ENCODE results near the gene ANKDD1B.
"Not testable (repeated sequence)": the region's sequence is repeated elsewhere in the genome, so short reads cannot be mapped to it uniquely, and the experiment has no call there.

The ANKDD1B gene

DNA sequence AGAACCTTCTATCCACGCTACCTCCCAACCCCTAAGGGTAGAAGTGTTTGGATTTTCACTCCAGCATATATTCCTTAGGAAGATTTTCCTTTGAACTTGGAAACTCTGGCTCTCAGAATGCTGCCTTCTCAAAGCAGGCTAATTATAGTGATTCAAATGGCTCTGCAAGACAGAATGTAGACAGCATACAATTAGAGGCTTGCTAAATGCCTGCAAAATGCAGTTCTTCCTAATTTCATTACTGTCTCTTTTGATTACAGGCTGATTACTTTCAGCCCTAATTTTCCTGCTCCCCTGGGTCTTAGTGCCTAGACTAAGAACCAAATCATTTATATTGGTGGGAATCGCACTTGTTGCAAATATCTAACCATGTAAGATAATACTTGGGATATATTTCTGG lies 50.8 kb downstream of the ANKDD1B start:
- no peak for DNase-seq (ENCODE audit: low read depth)

DNA sequence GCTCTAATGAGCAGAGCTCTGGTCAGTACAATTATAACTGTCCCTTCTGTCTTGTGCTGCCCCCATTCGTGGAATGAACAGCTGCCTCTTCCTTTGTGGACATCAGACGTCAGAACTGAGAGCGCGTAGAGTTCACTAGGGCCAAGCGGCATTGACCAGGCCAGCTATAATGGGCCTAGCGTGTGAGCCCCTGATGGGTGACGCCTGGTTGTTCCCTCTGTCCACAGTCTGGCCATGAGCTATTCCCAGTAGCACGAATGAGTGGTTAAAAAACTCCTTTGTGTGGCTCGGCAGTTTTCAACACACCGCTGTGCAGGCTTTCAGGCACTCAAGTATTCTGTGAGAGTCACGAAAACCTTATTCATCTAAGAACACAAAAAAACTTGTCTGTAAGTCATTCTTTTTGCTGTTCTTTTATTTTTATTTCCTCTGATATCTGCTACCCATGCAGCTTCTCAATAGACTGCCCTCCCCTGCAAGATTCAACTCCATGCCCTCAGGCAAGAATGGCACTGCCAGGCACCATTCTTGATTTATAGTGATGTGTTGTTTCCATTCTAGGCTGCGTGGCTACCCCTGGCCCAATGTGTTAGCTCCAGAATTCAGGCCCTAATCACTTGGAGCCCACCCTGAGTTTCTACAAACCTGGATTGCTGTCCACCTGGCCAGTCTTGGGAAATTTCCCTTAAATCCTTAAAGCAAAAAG lies 52.5 kb downstream of the ANKDD1B start:
- DNase-seq (ENCODE audit: low read depth): no peak

DNA sequence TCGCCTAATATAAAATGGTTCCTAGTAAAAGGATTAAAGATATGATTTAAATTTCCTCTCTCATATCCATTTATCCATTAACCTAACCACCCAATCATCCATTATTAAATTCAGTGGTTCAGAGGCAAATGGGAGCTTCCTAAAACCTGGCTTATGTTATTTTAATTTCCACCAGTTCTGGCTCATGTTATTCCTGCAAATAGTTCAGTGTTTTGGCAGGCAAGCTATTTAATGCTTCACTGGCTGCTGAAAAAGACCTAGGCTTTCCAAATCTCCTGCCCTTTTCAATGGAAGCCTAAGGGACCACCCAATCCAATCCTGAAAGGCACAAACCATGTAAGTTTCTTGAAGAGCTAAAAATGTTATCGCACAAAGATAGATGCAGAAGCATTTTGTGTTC lies 53.7 kb downstream of the ANKDD1B start:
- DNase-seq (ENCODE audit: low read depth): no peak

DNA sequence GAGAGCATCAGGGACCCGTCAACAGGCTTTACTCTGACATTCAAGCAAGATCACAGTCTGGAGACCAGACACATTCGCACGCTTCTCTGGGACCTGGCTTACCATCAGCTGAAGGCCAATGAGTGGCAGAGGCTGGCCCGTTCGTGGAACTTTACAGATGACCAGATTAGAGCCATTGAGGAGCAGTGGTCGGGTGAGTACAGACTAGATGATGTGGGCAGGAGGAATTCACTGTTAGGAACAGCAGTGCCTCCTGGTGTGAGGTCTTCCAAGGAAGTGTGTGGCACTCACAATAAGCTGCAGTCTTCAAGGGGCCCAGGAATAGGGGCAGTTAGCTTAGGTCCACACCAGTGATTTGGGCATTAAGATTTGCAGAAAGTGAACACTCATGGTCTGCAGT lies 55.5 kb downstream of the ANKDD1B start:
- DNase-seq (ENCODE audit: low read depth): no peak

DNA sequence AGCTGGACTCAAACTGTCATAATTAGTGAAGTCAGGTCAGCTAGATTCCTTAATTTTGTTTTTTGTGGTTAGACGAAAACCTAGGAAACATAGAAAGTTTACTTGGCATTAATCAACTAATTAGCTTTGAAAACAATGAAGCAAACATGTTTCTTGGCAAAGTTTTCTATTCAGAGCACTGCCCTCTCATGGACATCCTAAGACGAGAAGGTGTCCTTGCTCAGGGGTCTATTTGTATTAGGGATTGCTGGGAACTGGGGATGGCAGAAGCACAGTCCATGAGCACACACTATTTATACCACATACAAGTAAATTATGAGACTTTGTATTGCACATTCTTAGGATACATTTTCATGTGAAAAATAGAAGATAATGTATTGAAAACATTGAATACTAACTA lies 56.3 kb downstream of the ANKDD1B start:
- DNase-seq (ENCODE audit: low read depth): no peak

DNA sequence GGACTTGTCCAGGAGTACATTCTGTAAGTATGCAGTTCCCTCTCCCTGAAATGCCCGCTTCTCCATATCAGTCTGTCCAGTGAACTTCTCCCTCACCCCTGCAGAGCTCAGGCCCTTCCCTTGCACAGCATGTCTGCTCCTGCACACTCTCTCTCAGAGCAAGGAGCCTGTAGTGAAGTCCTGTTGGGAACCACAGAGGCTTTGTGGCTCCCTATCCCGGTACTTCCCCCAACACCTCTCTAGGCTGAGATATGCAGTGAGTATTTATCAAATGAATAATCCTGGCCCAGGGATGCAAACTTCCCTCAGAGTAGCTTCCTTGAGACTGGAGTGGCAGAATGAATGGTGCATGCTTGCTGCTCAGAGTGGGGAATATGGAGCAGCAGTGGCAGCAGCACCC lies 57.2 kb downstream of the ANKDD1B start:
- no peak for DNase-seq (ENCODE audit: low read depth)

DNA sequence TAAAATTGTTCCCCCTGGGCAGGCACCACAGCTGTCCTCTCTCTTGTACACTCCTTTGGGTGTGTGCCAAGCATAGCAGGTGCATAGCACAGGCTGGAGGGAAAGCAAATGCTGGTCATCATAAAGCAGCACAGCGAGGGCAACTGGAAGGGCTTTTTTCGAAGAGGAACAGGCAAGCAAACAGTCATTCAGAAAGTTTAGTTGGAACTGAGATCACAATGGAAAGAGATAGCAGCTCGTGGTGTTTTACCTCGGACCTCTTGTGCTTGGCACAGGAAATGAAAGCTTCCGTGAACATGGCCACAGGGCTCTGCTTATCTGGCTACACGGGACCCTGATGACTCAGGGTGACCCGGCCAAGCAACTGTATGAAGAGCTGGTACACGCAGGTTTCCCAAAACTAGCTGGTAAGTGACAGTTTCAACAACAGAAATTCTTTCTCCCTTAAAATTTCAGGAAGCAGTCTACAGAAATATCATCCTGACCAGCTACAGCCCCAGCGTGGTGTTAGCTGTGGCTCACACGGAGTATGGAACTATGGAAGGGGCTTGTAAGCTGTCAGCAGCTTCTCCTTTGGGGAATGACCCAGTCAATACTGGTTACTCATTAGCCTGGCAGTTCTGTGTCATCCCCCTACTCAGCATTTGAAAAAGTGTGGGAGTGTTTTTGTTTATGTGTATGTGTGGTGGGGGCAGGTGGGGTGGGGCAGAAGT lies 57.9 kb downstream of the ANKDD1B start:
- no peak for DNase-seq (ENCODE audit: low read depth)

DNA sequence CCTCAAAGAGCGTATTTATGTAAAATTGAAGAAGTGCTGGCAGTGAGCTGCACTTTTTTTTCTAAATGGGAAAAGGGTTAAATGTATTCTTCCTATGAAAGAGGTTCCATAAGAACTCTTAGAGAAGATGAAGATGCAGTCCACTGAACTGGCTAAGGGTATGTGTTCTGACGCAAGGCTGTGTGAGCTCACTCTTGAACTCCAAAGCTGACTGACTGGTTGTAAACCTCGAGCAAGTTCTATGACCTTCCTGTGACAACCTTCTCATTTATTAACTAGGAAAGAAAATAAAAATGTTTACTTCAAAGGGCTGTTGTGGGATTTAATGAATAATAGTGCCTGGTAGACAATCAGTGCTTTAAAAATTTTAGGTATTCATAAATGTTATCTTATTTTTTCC lies 59.3 kb downstream of the ANKDD1B start:
- no peak for DNase-seq (ENCODE audit: low read depth)

DNA sequence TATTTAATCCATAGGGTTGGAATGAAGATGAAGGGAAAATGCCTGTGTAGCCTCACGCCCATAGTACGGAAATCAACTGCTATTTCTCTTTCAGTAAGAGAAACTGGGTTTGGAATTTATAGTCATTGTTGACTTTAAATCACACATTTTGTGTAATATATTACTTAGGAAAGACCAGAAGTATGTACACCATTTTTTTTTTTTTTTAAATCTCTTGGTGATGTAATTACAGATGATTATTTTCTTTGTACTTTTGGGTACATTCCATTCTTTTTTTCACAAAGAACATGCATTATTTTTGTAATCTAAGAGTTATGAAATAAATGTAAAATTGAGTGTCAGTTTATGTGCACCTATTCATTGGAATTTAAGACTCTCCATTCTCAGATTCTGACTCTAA lies 60.3 kb downstream of the ANKDD1B start:
- DNase-seq (ENCODE audit: low read depth): no peak

DNA sequence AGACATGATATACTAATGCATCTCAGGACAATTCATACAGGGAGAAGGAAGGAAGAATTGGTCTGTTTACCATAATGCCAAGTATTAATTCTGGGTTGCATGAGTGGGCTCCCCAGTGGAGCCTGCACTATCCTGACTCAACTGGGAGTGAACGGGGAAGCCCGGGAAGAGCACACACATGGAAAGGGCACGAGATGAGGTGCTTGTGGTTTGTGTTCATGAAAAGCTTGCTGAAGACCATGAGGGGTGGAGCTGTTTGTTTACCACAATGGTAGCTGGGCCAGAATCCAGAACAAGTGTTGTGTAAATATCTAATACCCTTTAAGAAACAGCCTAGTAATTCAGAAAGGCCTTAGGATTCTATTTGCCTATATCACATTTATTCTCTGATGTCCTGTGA lies 61.4 kb downstream of the ANKDD1B start:
- no peak for DNase-seq (ENCODE audit: low read depth)

DNA sequence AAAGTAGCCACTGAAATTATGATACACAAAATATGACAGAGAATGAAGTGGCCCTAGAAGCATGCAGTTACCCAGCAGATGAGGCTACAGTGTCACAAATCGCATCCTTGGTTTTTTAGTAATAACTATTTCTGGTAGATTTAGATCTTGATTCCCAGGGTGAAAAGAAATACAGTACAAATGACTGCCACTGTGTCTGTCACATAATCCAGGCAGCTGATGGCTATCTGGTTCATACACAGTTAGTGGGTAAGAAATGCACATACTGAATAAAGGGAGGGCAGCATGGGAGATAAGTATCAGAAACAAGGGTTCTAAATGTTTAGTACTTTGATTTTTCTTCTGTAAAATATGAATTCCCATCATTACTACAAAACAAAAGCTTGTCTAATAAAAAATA lies 64.5 kb downstream of the ANKDD1B start:
- no peak for DNase-seq (ENCODE audit: low read depth)

DNA sequence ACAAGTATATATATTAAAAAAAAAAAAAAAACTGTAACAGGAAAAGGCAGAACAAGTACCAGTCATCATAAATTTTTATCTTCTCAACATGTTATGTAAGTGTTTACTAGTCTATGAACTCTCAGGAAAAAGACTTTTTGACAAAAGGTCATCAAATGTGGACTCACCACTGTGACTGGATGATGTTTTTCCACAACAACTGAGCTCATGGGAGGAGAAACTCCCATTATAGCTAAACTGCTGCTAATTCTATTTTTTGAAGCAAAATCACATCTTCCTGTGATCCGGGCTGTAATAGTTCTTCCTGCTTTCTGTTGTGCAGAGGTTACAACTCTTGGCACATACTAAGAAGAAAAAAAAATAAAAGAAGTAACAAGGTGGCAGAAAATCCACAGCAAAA lies 66.4 kb downstream of the ANKDD1B start:
- no peak for DNase-seq (ENCODE audit: low read depth)

DNA sequence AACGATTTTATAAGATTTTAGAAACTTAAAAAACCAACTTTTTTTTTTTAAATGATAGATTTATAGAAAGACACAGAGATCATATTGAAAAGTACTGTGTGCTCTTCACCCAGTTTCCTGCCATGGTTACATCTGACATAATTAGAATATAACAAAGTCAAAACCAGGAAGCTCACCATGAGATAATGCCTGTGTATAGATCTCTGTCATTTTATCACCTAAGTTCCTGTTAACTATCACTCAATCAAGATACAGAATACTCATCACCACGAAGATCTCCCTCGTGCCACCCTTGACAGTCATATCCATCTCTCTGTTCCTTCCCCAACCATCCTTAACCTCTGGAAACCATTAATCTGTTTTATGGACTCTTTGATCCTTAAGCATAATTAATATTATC lies 66.9 kb downstream of the ANKDD1B start:
- DNase-seq (ENCODE audit: low read depth): no peak

DNA sequence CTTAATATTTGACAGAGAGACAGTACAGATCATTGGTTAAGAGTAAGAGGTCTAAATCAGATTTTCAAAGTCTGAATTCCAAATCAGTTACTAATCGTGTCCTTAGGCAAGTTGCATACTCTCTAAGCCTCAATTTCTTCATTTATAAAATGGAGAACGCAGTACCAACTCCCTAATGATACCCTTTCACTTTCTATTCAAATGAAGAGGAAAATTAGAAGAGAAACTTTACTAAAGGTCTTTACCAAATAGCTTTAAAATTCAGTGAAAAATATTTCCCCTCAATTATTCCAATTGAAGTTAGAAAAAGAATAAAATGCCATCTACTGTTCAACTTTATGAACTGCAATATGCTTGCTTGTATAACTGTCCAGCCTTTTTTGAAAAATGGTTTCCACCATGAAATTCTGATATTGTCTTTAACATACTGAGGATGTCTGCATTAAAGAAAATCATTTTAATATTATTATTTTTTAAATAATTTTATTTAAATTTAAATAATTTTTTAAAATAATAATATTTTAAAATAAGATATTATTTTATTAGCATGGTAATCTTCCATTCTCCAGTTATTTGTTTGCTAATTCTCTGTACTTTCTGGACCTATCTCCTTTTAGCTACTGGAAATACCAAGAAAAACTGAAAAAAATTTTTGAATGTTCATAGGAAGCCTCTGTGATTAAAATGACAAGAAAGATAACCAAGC lies 70.0 kb downstream of the ANKDD1B start:
- DNase-seq (ENCODE audit: low read depth): no peak

DNA sequence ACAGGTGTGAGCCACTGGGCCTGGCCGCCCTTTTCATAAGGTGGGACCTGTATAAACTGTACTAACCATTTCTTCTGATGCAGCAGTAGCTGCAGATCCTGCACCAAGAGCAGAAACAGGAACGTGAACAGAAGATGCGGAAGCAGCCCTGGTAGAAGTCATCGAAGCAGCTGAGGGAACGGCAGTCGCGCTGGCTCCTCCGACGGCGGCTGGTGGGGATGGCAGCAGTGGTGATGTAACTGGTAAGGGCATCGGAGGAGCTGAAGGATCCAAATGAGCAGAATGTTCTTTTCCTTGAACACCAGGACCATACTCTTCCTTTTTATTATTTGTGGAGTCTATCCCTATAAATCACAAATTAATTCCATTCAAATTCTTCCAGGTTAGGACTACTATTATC lies 73.9 kb downstream of the ANKDD1B start:
- no peak for DNase-seq (ENCODE audit: low read depth)

DNA sequence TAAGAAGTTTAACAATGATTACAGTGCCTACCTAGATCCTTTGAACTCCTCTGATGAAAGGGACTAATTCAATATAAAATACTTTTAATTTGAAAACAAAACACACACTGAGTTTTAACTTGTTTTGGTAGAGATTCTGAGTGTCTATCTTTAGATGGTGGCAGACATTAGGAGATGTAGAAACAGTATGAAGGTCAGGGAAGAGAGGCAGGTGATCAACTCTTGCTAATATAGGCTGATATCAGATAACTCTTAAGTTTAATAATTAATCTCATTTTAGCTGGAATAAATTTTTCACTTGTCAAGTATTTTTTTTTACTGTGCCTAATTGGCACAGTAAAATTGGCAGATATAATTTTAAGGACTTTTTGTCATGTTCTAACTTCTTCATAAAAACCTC lies 75.2 kb downstream of the ANKDD1B start:
- no peak for DNase-seq (ENCODE audit: low read depth)

DNA sequence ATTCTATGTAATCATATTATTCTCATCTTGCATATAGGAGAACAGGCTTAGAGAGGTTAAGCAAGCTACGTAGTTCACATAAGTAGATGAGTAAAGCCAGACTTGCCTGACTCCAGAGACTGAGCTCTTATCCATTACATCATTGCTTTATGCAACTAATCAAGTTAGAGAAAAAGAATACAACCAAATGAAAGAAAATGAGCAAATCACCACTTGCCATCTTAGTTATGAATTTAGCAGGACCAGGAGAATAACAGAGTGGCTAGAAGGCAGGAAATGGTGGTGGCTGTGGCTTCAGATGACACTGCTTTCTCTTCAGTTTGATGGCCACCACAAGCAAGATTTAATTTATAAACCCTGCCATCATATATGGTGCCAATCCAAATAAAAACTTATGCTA lies 79.4 kb downstream of the ANKDD1B start:
- DNase-seq (ENCODE audit: low read depth): no peak

DNA sequence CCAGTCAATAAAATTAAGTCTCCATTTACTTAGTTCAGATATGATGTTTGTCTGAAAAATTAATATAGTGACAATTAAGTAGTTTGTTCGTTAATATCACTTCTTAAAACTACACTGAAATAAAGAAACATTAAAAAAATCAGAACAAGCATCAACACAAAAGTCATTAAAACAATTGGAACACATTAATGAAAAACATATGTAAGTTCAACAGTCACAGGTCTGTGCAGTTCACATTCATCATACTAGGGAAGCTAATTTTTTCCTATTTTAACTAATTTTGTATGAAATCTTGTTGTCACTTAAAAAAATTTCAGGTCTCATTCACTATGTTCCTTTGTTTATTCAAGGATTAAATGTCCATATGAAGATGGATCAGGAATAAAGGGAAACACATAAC lies 83.5 kb downstream of the ANKDD1B start:
- no peak for DNase-seq (ENCODE audit: low read depth)

DNA sequence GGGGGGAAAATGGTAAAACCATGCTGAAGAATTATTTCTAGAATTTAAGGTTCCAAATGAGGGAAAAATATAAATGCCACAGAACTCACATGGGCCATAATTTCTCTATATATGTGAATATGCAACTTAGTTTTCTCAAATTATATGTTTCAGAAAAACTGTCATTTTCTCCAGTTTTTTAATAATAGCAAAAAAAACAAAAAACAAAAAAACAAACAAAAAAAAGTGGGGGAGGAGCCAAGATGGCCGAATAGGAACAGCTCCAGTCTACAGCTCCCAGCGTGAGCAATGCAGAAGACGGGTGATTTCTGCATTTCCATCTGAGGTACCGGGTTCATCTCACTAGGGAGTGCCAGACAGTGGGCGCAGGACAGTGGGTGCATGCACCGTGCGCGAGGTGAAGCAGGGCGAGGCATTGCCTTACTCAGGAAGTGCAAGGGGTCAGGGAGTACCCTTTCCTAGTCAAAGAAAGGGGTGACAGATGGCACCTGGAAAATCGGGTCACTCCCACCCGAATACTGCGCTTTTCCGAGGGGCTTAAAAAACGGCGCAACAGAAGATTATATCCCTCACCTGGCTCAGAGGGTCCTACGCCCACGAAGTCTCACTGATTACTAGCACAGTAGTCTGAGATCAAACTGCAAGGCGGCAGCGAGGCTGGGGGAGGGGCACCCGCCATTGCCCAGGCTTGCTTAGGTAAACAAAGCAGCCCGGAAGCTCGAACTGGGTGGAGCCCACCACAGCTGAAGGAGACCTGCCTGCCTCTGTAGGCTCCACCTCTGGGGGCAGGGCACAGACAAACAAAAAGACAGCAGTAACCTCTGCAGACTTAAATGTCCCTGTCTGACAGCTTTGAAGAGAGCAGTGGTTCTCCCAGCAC lies 84.5 kb downstream of the ANKDD1B start:
- not testable (repeated sequence) for DNase-seq (ENCODE audit: low read depth)

DNA sequence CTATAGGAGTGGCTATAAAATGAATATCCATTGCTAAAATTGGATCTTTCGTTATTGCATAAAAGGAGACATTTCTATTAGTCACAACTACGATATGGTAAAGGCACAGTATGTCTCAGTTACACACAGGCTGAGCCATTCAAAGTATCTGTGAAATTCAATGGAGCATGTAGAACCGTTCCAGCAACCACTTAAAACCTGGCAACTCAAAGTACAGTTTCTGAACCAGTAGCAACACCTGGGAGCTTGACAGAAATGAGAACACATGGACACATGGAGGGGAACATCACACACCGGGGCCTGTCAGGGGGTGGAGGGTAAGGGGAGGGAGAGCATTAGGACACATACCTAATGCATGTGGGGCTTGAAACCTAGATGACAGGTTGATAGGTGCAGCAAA lies 90.6 kb downstream of the ANKDD1B start:
- no peak for DNase-seq (ENCODE audit: low read depth)

DNA sequence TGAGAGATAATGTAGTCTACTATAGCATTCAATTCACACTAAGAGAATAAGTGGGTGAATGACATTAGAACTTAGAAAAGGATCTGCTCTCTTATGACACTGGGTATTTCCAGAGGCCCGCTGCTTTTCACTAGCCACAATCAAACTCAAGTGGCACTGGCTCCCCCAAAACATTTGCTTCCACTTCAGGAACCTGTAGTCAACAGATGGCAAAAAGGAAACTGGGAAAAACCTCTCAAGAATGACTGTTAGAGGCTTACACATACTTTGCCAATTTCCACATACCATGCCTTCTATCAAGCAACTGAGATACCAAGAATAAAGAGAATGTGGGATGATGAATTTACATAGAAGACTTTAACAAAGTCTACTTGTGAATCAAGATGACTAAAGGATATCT lies 94.8 kb downstream of the ANKDD1B start:
- DNase-seq (ENCODE audit: low read depth): no peak

DNA sequence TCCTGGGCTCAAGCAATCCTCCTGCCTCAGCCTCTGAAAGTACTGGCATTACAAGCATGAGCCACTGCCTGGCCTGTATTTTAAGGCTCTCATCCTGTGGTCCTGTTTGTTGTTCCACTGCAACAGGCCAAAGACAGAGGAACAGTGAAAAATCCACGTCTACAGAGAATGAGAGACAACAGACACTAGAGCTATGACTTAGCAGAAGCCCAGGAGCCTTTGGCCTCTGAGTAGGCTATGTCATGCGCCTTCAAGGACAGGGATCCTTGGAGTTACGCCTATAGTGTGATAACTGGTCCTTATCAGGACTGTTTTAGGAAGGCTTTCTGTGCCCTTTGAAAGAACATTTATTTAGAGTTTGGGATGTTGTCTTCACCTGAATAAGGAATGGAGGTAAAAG lies 95.5 kb downstream of the ANKDD1B start:
- no peak for DNase-seq (ENCODE audit: low read depth)
